Tibial nerve (tissue), 3 donors: ENCODE data around the gene SUMF1.

Experiments
- CTCF ChIP-seq, 5 experiments: fragments of 200-600 bp in 3 of 5; fragments of 450-650 bp in 2 of 5; sonication (generic) in 3 of 5; IDR thresholded peaks; one replicate each; pipeline ENCODE4 v1.5.1; 2016 to 2019; ENCODE audit warnings: antibody characterized with exemption in 5 of 5, mild to moderate bottlenecking in 3 of 5, moderate library complexity in 2 of 5
- POLR2A ChIP-seq, 2 donors: fragments of 450-650 bp; IDR thresholded peaks; one replicate each; pipeline ENCODE4 v1.6.1; 2017; ENCODE audit warnings: antibody characterized with exemption in 2 of 2, mild to moderate bottlenecking in 2 of 2, moderate library complexity in 2 of 2

- no peak for TF ChIP-seq CTCF (IDR thresholded peaks at IDR 0.05)
- no peak for TF ChIP-seq POLR2A (IDR thresholded peaks at IDR 0.05)
Observed at GRCh38 chr3:4447295-4447999, 19.6 kb downstream of the SUMF1 start.
